ENCODE results near the gene QDPR. TPM values are rescaled to one million over a fixed set of nuclear protein-coding genes. Genes with fewer than 3 reads are reported as not detected.
"Not testable (repeated sequence)": the region's sequence is repeated elsewhere in the genome, so short reads cannot be mapped to it uniquely, and the experiment has no call there.

QDPR gene
- total RNA-seq, 2 experiments from 2014 or later = 31.5 to 31.6 TPM

DNA sequence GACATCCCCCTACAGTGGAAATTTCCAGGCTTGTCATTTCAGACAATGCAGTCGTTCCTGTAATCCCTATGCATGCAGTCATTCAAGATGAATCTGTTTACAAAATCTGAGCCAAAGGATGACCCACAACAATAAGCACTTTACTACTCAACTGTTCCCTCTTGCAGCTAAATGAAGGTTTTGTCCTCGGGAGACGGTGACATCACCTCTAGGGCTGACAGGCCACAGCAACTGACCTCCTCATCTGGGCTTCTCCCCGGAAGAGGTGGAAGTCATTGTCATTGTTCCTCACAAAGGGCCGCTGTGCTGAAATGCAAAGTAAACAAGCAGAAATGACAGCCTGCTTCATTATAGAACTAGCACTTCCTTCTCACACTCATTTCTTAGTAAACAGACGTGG lies 32.3 kb upstream of the QDPR start:
- ChIA-PET CTCF (interaction anchor here (0.6 to 7.2 kb wide), 4 partner anchors 31 to 91 kb away, joined by 3 to 80 read pairs (median 4); no protein-coding TSS in a partner anchor), POLR2A (no interaction called here)
- Mint-ChIP-seq H3K27ac (no peak overlapping the region), H3K36me3 (ENCODE audit: low read depth) (no peaks in the 10 kb centered on the region), H3K4me3 (no peak overlapping the region), H3K27me3 (peaks cover 5% of the 10 kb centered on the region), H3K4me1 (ENCODE audit: low read depth) (peaks cover 3% of the 10 kb centered on the region), H3K9me3 (no peaks in the 10 kb centered on the region)
- TF ChIP-seq, protein P1, sequence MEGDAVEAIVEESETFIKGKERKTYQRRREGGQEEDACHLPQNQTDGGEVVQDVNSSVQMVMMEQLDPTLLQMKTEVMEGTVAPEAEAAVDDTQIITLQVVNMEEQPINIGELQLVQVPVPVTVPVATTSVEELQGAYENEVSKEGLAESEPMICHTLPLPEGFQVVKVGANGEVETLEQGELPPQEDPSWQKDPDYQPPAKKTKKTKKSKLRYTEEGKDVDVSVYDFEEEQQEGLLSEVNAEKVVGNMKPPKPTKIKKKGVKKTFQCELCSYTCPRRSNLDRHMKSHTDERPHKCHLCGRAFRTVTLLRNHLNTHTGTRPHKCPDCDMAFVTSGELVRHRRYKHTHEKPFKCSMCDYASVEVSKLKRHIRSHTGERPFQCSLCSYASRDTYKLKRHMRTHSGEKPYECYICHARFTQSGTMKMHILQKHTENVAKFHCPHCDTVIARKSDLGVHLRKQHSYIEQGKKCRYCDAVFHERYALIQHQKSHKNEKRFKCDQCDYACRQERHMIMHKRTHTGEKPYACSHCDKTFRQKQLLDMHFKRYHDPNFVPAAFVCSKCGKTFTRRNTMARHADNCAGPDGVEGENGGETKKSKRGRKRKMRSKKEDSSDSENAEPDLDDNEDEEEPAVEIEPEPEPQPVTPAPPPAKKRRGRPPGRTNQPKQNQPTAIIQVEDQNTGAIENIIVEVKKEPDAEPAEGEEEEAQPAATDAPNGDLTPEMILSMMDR (IDR thresholded peaks at IDR 0.05) = no peak
- intact Hi-C loops (cut with micrococcal nuclease) = no loop called here
- DNase-seq = no peak
- ATAC-seq = no peak

DNA sequence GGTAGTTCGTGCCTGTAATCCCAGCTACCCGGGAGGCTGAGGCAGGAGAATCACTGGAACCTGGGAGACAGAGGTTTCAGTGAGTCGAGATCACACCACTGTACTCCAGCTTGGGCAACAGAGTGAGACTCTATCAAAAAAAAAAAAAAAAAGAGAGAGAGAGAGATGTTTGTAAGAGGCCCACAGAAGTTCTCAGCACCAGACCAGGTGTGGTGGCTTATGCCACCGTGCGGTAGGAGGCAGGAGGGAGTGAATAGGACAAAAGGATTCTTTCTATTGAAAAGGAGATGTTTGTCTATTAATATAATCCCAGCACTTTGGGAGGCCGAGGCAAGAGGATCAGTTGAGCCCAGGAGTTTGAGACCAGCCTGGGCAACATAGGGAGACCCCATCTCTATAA lies 25.2 kb upstream of the QDPR start:
- H3K4me1 Mint-ChIP-seq (ENCODE audit: low read depth); H3K36me3 Mint-ChIP-seq (ENCODE audit: low read depth); ATAC-seq; DNase-seq; POLR2A ChIA-PET; H3K4me3 Mint-ChIP-seq; H3K9me3 Mint-ChIP-seq; H3K27ac Mint-ChIP-seq; H3K27me3 Mint-ChIP-seq; intact Hi-C loops (cut with micrococcal nuclease): not testable (repeated sequence)
- CTCF ChIA-PET = interaction anchor here (1.1 kb wide), 2 partner anchors 12 to 650 kb away, joined by 3 to 5 read pairs; no protein-coding TSS in a partner anchor

DNA sequence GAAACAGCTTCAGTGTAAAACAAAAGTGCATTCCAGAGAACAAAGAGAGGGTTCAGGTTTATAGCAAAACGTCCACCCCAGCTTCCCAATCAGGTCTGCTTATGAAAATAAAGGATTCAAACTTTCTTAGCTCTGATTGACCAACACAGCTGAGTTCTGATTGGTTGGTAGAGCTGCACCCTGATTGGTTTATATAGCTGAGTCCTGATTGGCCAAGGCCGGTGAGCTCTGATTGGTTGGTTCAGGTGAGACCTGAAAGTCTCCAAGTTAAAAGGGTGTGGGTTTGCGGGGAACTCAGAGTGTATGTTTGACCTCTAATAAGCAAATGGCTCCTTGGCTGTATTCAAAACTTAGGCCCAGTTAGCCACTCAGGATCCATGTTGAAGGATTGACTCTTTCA lies 24.0 kb upstream of the QDPR start:
- ATAC-seq = peak; percentile 42
- TF ChIP-seq, protein P1 (IDR thresholded peaks at IDR 0.05) = no peak
- H3K27me3 Mint-ChIP-seq = peaks cover 5% of the 10 kb centered on the region
- peak; percentile 38 for DNase-seq
- no peaks in the 10 kb centered on the region for H3K9me3 Mint-ChIP-seq
- no peaks in the 10 kb centered on the region for H3K4me1 Mint-ChIP-seq (ENCODE audit: low read depth)
- no peaks in the 10 kb centered on the region for H3K36me3 Mint-ChIP-seq (ENCODE audit: low read depth)
- H3K4me3 Mint-ChIP-seq = no peak overlapping the region
- ChIA-PET POLR2A (no interaction called here), CTCF (interaction anchor here (1.6 to 2.4 kb wide), 2 partner anchors 13 to 124 kb away, joined by 3 to 13 read pairs; no protein-coding TSS in a partner anchor)
- intact Hi-C loops (cut with micrococcal nuclease) = no loop called here
- no peak overlapping the region for H3K27ac Mint-ChIP-seq

DNA sequence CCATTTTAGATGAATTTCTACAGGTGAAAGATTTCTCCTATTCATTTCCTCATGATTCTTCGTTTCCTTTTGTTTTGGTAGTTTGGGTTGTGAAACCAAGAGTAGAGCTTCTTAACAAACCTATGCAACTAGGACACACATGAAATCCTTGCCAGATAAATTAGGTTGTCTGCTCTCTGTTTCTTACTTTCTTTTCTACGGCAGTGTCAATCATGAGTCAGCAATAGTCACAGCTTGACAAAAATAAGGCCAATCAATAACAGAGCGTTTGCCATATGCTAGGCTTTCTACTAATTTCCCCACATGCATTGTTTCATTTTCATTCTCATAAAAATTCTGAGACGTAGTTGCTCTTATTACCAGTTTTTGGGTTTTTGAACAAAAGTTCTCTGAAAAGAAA lies 23.4 kb upstream of the QDPR start:
- Mint-ChIP-seq H3K4me1 (ENCODE audit: low read depth) (no peaks in the 10 kb centered on the region), H3K27ac (no peak overlapping the region), H3K27me3 (peaks cover 5% of the 10 kb centered on the region), H3K9me3 (no peaks in the 10 kb centered on the region), H3K36me3 (ENCODE audit: low read depth) (no peaks in the 10 kb centered on the region), H3K4me3 (no peak overlapping the region)
- POLR2A ChIA-PET = interaction anchor here (1.3 kb wide), 1 partner anchor 19 kb away, joined by 5 read pairs; no protein-coding TSS in a partner anchor
- TF ChIP-seq, protein P1 (IDR thresholded peaks at IDR 0.05) = no peak
- intact Hi-C loops (cut with micrococcal nuclease) = no loop called here
- DNase-seq = no peak
- CTCF ChIA-PET = interaction anchor here (1.6 to 2.4 kb wide), 2 partner anchors 13 to 125 kb away, joined by 3 to 13 read pairs; no protein-coding TSS in a partner anchor
- no peak for ATAC-seq

DNA sequence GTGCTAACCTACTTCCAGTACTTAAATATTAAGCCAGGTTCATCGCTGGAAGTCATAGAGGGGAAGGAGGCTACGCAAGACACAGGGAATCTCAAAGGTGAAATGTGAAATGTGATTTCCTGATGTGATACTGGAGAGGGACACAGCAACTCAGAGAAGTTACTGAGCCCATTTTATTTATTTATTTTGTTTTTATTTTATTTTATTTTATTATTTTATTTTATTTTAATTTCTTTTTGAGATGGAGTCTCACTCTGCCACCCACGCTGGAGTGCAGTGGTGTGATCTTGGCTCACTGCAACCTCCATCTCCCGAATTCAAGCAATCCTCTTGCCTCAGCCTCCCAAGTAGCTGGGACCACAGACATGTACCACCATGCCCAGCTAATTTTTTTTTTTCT lies 22.8 kb upstream of the QDPR start:
- intact Hi-C loops (cut with micrococcal nuclease) = no loop called here
- Mint-ChIP-seq H3K9me3 (no peaks in the 10 kb centered on the region), H3K36me3 (ENCODE audit: low read depth) (no peaks in the 10 kb centered on the region), H3K4me1 (ENCODE audit: low read depth) (no peaks in the 10 kb centered on the region), H3K4me3 (no peak overlapping the region), H3K27me3 (peaks cover 3% of the 10 kb centered on the region), H3K27ac (no peak overlapping the region)
- DNase-seq (no peak), ATAC-seq (no peak)
- POLR2A ChIA-PET = interaction anchor here (0.6 to 1.3 kb wide), 2 partner anchors 19 to 239 kb away, joined by 3 to 5 read pairs; no protein-coding TSS in a partner anchor
- CTCF ChIA-PET = interaction anchor here (1.6 to 2.4 kb wide), 2 partner anchors 14 to 125 kb away, joined by 3 to 13 read pairs; no protein-coding TSS in a partner anchor
- TF ChIP-seq, protein P1 (IDR thresholded peaks at IDR 0.05) = no peak

Data from activated CD8-positive, alpha-beta T cell treated with anti-CD3 and anti-CD28 coated beads for 36 hours (primary cell).